ENCODE results near the gene EFL1. TPM values are rescaled to one million over a fixed set of nuclear protein-coding genes. Genes with fewer than 3 reads are reported as not detected.

Gene EFL1
- polyA plus RNA-seq, 2 donors: 2.6 to 7.5 TPM

DNA sequence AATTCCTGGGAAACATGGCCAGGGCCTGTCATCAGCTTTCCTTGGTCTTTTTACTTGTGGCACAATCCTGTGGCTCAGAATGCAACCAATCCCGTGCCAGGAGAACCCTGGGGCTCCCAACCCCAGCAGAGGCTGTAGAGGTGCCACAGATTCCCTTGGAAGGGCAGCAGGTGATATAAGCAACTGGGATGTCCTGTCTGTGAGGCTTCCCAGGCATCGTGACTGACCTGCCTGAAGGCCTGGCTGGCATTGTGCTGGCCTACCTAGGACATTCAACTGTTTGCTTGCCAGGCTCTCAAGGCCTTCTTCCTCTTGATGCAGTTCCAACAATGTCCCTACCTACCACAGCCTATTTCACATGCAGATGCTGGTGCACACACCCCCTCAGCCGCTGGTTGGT is 144.5 kb downstream of the EFL1 start:
- H3K27me3 ChIP-seq (ENCODE audit: control insufficient read depth in 1 of 2, insufficient read depth in 2 of 2, low read length in 2 of 2): no peaks in the 10 kb centered on the region
- no peaks in the 10 kb centered on the region for H3K9me3 ChIP-seq (ENCODE audit: control insufficient read depth in 2 of 2, insufficient read depth in 1 of 2, low read depth in 1 of 2, low read length in 1 of 2)
- no peak overlapping the region for H3K4me3 ChIP-seq (ENCODE audit: low read depth in 1 of 2, low read length in 2 of 2)
- WGBS, 2 donors: 77% methylated on average over 3 of the region's 3 CpGs
- no peak overlapping the region for H3K27ac ChIP-seq (ENCODE audit: low read depth in 2 of 2, low read length in 1 of 2)
- no peaks in the 10 kb centered on the region for H3K36me3 ChIP-seq (ENCODE audit: control insufficient read depth in 2 of 2, insufficient read depth in 2 of 2, low read length in 1 of 2)
- H3K4me1 ChIP-seq (ENCODE audit: control insufficient read depth in 2 of 2, insufficient read depth in 2 of 2, low read length in 1 of 2): peaks cover 0 to 4% of the 10 kb centered on the region in 2 donors

DNA sequence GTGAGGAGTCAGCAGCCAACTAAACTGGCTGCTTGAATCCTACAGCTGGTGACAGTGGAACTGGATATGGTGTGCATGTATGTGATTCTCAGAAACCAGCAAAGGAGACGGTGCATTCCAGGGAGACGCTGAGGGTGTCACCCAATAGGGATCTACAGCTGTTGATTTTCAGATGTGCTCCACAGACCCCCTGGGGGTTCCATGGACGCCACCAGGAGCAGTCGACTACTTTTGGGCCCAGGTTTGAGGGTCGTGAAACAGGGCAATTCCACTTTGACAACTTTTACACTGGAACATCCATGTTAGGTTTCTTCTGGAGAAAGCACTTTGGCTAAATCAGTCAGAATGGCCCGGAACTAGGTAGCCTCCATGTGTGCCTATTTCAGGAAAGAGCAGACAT is 145.2 kb downstream of the EFL1 start:
- Histone ChIP-seq H3K4me1 (ENCODE audit: control insufficient read depth in 2 of 2, insufficient read depth in 2 of 2, low read length in 1 of 2) (peaks cover 0 to 4% of the 10 kb centered on the region in 2 donors), H3K4me3 (ENCODE audit: low read depth in 1 of 2, low read length in 2 of 2) (no peak overlapping the region), H3K36me3 (ENCODE audit: control insufficient read depth in 2 of 2, insufficient read depth in 2 of 2, low read length in 1 of 2) (no peaks in the 10 kb centered on the region), H3K27ac (ENCODE audit: low read depth in 2 of 2, low read length in 1 of 2) (no peak overlapping the region), H3K9me3 (ENCODE audit: control insufficient read depth in 2 of 2, insufficient read depth in 1 of 2, low read depth in 1 of 2, low read length in 1 of 2) (no peaks in the 10 kb centered on the region), H3K27me3 (ENCODE audit: control insufficient read depth in 1 of 2, insufficient read depth in 2 of 2, low read length in 2 of 2) (no peaks in the 10 kb centered on the region)
- WGBS, 2 donors: 95 to 96% methylated on average over 6 of the region's 6 CpGs

DNA sequence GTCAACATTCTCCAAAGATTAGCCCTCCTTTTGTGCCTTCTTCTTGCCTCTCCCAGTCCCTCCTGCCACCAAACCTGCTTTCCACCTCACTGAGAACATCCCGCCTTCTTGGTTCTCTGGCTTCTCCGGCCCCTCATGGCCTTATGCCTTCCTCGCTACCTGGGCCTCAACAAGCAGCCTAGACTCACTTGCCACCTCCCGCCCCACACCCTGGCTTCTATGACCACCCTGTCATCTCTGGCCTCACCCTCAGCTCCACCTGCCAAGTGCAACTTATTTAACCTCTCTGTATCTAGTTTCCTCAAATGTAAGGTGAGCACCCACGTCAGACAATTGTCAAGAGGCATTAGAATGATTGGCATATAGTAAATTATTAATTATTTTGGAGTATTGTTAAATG is 147.9 kb downstream of the EFL1 start:
- 65 to 68% methylated on average over 5 of the region's 5 CpGs for WGBS, 2 donors
- Histone ChIP-seq H3K27ac (ENCODE audit: low read depth in 2 of 2, low read length in 1 of 2) (no peak overlapping the region), H3K9me3 (ENCODE audit: control insufficient read depth in 2 of 2, insufficient read depth in 1 of 2, low read depth in 1 of 2, low read length in 1 of 2) (no peaks in the 10 kb centered on the region), H3K36me3 (ENCODE audit: control insufficient read depth in 2 of 2, insufficient read depth in 2 of 2, low read length in 1 of 2) (no peaks in the 10 kb centered on the region), H3K27me3 (ENCODE audit: control insufficient read depth in 1 of 2, insufficient read depth in 2 of 2, low read length in 2 of 2) (no peaks in the 10 kb centered on the region), H3K4me1 (ENCODE audit: control insufficient read depth in 2 of 2, insufficient read depth in 2 of 2, low read length in 1 of 2) (peaks cover 0 to 4% of the 10 kb centered on the region in 2 donors), H3K4me3 (ENCODE audit: low read depth in 1 of 2, low read length in 2 of 2) (no peak overlapping the region)

DNA sequence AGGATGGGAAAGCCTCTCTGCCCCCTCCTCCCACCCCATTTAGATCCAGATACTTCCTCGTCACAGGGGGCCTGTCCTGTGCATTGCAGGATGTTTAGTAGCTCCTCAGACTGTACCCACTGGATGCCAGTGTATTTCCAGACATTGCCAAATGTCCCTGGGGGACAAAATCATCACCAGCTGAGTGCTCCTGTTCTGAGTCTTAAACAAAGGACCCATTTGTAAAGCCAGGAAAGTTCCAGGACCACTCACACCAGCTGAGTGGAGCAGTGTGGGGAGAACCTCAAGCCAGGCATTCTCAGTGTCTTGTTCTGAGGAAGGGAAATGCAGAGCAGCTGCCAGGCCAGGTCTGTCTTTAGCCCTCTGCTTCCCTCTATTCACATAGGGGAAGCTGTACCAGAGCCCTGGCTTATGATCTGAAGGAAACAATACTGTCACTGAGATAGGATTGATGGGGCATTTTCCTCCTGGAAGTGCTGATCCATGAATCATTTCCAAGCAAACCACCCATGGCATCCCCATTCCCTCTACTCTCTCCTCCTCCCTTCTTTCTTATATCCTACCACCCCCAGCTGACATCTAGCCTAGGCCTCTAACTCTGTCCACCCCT is 149.3 kb downstream of the EFL1 start:
- Histone ChIP-seq H3K27ac (ENCODE audit: low read depth in 2 of 2, low read length in 1 of 2) (no peak overlapping the region), H3K9me3 (ENCODE audit: control insufficient read depth in 2 of 2, insufficient read depth in 1 of 2, low read depth in 1 of 2, low read length in 1 of 2) (no peaks in the 10 kb centered on the region), H3K36me3 (ENCODE audit: control insufficient read depth in 2 of 2, insufficient read depth in 2 of 2, low read length in 1 of 2) (no peaks in the 10 kb centered on the region), H3K4me1 (ENCODE audit: control insufficient read depth in 2 of 2, insufficient read depth in 2 of 2, low read length in 1 of 2) (peaks cover 0 to 4% of the 10 kb centered on the region in 2 donors), H3K27me3 (ENCODE audit: control insufficient read depth in 1 of 2, insufficient read depth in 2 of 2, low read length in 2 of 2) (no peaks in the 10 kb centered on the region), H3K4me3 (ENCODE audit: low read depth in 1 of 2, low read length in 2 of 2) (no peak overlapping the region)
- 65 to 78% methylated on average over 1 of the region's 1 CpG for WGBS, 2 donors

DNA sequence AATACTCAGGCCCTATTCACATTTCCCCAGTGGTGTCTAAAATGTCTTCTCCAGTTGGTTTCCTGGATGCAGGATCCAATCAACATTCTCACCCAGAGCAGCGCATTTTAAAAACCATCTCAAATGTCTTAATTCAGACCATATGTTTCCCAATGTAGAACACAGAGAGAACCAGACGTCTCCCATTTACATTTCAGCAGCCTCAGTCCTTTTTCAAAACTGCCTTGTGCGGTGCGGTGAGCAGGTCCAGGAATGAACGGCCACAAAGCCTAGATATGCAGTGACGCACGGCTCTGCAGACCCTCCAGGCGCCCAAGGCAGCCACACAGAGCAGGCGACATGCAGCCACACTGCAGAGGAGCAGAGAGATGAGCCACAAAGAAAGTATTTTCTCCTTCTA is 150.6 kb downstream of the EFL1 start:
- Histone ChIP-seq H3K4me1 (ENCODE audit: control insufficient read depth in 2 of 2, insufficient read depth in 2 of 2, low read length in 1 of 2) (peaks cover 0 to 4% of the 10 kb centered on the region in 2 donors), H3K4me3 (ENCODE audit: low read depth in 1 of 2, low read length in 2 of 2) (no peak overlapping the region)
- WGBS, 2 donors: 92 to 94% methylated on average over 9 of the region's 9 CpGs

DNA sequence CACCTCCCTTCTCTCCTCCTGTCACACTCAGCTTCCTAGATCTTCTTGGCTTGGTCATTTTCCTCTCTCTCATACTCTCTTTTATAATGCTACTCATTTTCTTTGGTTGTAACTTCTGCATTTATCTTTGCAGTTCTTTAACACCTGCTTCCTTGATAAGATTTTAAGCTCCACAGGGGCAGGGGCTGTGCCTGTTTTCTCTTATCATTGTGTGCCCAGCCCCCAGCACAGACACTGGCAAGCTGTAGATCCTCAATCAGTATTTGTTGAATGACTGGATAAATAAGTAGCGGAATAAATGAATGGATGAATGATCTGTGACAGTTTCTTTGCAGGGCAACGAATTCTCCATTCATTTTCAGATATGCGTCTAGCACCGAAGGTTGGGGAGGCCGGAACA is 152.4 kb downstream of the EFL1 start:
- no peak overlapping the region for H3K27ac ChIP-seq (ENCODE audit: low read depth in 2 of 2, low read length in 1 of 2)
- H3K36me3 ChIP-seq (ENCODE audit: control insufficient read depth in 2 of 2, insufficient read depth in 2 of 2, low read length in 1 of 2): no peaks in the 10 kb centered on the region
- H3K4me1 ChIP-seq (ENCODE audit: control insufficient read depth in 2 of 2, insufficient read depth in 2 of 2, low read length in 1 of 2): peaks cover 0 to 4% of the 10 kb centered on the region in 2 donors
- H3K27me3 ChIP-seq (ENCODE audit: control insufficient read depth in 1 of 2, insufficient read depth in 2 of 2, low read length in 2 of 2): no peaks in the 10 kb centered on the region
- H3K4me3 ChIP-seq (ENCODE audit: low read depth in 1 of 2, low read length in 2 of 2): no peak overlapping the region
- H3K9me3 ChIP-seq (ENCODE audit: control insufficient read depth in 2 of 2, insufficient read depth in 1 of 2, low read depth in 1 of 2, low read length in 1 of 2): no peaks in the 10 kb centered on the region
- WGBS, 2 donors: 89 to 90% methylated on average over 5 of the region's 5 CpGs

More for the DNA sequence above, 150.6 kb downstream of the EFL1 start:
- H3K9me3 ChIP-seq (ENCODE audit: control insufficient read depth in 2 of 2, insufficient read depth in 1 of 2, low read depth in 1 of 2, low read length in 1 of 2): no peaks in the 10 kb centered on the region
- no peaks in the 10 kb centered on the region for H3K36me3 ChIP-seq (ENCODE audit: control insufficient read depth in 2 of 2, insufficient read depth in 2 of 2, low read length in 1 of 2)
- no peaks in the 10 kb centered on the region for H3K27me3 ChIP-seq (ENCODE audit: control insufficient read depth in 1 of 2, insufficient read depth in 2 of 2, low read length in 2 of 2)
- H3K27ac ChIP-seq (ENCODE audit: low read depth in 2 of 2, low read length in 1 of 2): no peak overlapping the region

DNA sequence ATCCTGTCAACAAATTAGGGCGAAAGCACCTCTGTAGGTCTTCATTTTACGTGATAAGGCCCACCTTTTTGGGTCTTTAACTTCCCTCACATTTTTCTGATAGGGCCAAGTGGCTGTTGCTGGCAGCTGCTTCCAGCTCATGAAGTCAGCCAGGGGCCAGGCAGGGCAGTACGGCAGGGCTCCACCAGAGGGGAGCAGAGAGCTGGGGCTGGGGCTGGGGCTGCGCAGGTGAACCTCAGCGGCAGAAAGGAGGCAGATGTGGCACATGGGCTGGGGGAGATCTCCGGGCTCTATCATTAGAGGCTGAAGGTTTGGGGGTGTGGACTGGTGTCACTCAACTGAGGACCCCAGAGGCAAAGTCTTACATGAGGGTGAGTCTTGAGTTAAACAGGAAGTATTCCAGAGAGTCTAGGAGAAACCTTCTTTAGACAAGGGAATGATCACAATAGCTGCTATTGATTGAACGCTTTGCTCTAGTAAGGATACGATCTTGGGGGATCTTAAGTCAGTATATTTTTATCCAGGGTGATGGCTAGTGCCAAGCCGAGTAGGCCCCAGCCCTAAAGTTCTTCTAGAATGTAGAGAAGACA is 153.9 kb downstream of the EFL1 start:
- Histone ChIP-seq H3K4me1 (ENCODE audit: control insufficient read depth in 2 of 2, insufficient read depth in 2 of 2, low read length in 1 of 2) (no peaks in the 10 kb centered on the region), H3K27ac (ENCODE audit: low read depth in 2 of 2, low read length in 1 of 2) (no peak overlapping the region), H3K9me3 (ENCODE audit: control insufficient read depth in 2 of 2, insufficient read depth in 1 of 2, low read depth in 1 of 2, low read length in 1 of 2) (no peaks in the 10 kb centered on the region), H3K36me3 (ENCODE audit: control insufficient read depth in 2 of 2, insufficient read depth in 2 of 2, low read length in 1 of 2) (no peaks in the 10 kb centered on the region), H3K27me3 (ENCODE audit: control insufficient read depth in 1 of 2, insufficient read depth in 2 of 2, low read length in 2 of 2) (no peaks in the 10 kb centered on the region), H3K4me3 (ENCODE audit: low read depth in 1 of 2, low read length in 2 of 2) (no peak overlapping the region)
- WGBS, 2 donors: 42 to 53% methylated on average over 9 of the region's 9 CpGs

DNA sequence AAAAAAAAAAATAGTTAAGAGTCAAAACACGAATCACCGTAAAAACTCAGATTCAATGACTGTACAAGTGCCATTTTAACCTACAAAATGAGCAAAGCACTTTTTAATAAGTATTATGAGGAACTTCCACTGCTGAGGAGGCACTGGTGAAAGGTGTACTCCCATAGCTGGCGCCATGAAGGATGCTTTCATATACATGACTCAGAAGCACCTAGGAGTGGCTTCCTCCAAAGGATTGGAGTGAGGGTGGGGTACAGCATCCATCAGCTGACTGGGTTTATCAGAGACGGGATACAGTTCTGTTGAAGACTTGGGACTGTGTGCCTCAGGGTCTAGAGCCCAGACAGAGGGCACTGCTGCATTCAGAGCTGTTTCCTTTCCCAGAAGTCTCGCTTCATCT is 155.9 kb downstream of the EFL1 start:
- H3K9me3 ChIP-seq (ENCODE audit: control insufficient read depth in 2 of 2, insufficient read depth in 1 of 2, low read depth in 1 of 2, low read length in 1 of 2): no peaks in the 10 kb centered on the region
- no peak overlapping the region for H3K4me3 ChIP-seq (ENCODE audit: low read depth in 1 of 2, low read length in 2 of 2)
- no peaks in the 10 kb centered on the region for H3K27me3 ChIP-seq (ENCODE audit: control insufficient read depth in 1 of 2, insufficient read depth in 2 of 2, low read length in 2 of 2)
- 71 to 80% methylated on average over 5 of the region's 5 CpGs for WGBS, 2 donors
- H3K4me1 ChIP-seq (ENCODE audit: control insufficient read depth in 2 of 2, insufficient read depth in 2 of 2, low read length in 1 of 2): no peaks in the 10 kb centered on the region
- no peaks in the 10 kb centered on the region for H3K36me3 ChIP-seq (ENCODE audit: control insufficient read depth in 2 of 2, insufficient read depth in 2 of 2, low read length in 1 of 2)
- H3K27ac ChIP-seq (ENCODE audit: low read depth in 2 of 2, low read length in 1 of 2): no peak overlapping the region

DNA sequence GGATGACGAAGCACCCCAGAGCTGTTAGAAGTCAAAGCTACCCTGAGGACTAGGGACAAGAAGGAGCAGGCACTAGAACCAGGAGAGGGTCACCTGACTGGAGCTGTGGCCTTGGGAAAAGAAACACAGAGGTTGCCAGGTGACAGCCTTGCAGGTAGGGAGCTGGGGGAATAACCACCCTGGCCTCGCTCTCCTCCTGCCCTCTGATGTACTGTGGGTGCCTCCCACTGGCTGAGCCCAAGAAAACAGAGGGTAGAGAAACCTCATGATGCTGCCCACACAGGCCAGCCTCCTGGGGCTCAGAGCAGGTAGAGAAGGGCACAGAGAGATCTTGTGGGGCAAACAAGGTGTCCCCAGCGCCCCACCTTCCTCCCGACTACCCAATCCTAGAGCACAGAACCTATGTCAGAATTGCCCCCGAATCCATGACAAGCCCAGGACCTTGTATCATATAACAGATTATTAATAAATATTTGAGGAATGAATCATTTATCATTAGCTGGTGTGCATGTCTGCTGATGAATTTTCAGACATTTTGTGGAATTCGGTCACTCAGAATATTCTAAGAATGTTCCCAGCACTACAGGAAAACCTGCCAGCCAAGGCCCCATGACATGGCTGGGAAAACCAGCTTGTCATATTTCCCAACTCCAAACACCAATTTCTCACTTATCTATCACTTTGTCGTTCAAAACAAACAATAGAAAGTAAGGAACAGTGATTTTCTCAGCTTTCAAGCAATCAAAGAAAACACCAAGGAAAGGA is 156.9 kb downstream of the EFL1 start:
- Histone ChIP-seq H3K27me3 (ENCODE audit: control insufficient read depth in 1 of 2, insufficient read depth in 2 of 2, low read length in 2 of 2) (no peaks in the 10 kb centered on the region), H3K27ac (ENCODE audit: low read depth in 2 of 2, low read length in 1 of 2) (no peak overlapping the region), H3K4me1 (ENCODE audit: control insufficient read depth in 2 of 2, insufficient read depth in 2 of 2, low read length in 1 of 2) (no peaks in the 10 kb centered on the region), H3K9me3 (ENCODE audit: control insufficient read depth in 2 of 2, insufficient read depth in 1 of 2, low read depth in 1 of 2, low read length in 1 of 2) (no peaks in the 10 kb centered on the region), H3K4me3 (ENCODE audit: low read depth in 1 of 2, low read length in 2 of 2) (no peak overlapping the region), H3K36me3 (ENCODE audit: control insufficient read depth in 2 of 2, insufficient read depth in 2 of 2, low read length in 1 of 2) (no peaks in the 10 kb centered on the region)
- 48 to 49% methylated on average over 7 of the region's 7 CpGs for WGBS, 2 donors
